GM21825 (cell line): ENCODE measurements around the gene ARHGAP22.

Source experiments
- ATAC-seq: cut with Tn5 transposase; IDR thresholded peaks from one replicate; pipeline ENCODE4 v1.9.1; 2021; ENCODE audit warnings: mild to moderate bottlenecking, moderate library complexity; ENCODE audit not compliant: unreplicated experiment

Gene ARHGAP22

DNA sequence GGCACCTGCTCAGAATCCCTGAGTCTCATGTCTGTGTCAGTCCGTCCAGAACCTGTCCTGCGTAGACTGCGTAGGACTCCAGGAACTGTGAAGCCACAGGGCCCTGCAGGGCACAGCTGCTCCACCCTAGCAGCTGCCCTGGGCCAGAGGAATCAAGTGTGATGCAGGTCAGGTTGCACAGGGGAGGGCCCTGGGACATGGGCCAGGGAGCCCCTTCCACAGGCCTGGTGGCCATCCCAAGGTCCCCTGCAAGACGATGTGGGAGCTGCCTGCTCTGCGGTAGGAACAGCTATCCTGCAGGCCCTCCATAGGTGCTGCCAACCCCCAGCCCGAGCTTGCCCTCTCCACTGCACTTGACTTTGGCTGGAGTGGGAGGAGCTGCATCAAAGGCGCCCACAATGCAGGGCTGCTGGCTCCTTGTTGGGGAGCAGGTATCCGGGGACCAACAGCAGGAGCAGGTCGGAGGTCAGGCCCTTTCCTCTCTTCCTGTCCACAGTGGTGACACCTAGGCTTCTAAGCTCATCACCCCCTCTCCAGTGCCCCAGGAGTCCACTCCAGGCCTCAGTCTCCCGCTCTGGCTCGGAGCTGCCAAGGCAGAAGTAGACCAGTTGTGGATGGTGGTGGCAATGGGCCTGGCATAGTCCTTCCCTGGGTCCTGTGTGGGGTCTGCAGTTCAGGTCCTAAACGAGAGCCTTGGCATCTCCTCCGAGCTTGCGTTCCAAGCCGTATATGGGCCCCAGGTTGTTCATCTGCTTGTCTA is 149.3 kb downstream of the ARHGAP22 start:
- no peak for ATAC-seq

DNA sequence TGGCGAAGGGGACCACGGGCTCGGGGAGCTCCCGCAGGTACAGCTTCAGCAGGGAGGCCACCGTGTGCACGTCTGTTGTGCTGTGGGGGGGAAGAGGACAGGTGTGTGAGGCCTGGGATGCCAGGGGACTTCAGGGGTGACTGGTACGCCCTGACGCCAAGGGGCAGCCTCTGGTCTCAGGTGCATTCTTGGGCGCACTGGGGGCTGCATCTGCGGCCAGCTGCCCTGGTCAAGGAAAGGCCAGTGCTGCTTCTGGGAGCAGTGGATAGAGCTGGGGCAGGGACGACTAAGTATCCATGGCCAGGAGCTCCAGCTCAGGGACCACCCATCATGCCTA is 149.8 kb downstream of the ARHGAP22 start:
- no peak for ATAC-seq

DNA sequence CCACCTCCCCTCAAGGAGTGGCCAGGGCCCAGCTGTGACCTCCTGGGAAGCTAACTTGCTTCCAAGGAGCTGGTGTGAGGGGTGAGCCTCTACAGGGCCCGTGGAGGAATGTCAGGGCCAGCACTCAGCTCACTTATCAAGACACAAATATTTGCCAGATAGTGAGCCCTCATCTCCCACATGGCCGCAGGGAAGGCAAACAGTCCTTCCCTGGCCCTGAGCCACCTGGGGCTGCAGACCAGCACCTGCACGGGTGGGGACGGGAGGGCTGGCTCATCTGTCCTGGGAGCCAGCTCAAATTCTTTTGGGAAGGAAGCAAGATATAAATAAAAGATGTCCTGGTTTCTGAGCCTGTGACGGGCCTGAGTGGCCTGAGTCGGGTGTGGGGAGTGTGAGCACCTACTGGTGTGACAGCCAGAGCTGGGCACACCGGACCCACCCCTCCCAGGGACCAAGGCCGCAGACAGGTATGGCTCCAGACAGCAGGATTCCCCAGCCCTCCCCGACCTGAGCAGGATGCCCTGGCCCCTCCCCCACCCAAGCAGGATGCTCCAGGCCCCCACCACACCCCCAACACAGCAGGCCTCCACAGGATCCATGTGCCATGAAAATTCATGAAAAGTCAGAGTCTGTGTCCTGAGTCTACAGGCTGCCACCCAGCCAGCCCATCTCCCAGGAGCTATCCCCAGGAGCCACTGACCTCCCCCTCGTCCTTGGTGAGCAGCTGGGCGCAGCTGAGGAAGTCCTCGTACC is 150.4 kb downstream of the ARHGAP22 start:
- ATAC-seq, result no peak

- ATAC-seq, result no peak
Measured at GRCh38 chr10:48453451-48454301, 151.2 kb downstream of the ARHGAP22 start.

DNA sequence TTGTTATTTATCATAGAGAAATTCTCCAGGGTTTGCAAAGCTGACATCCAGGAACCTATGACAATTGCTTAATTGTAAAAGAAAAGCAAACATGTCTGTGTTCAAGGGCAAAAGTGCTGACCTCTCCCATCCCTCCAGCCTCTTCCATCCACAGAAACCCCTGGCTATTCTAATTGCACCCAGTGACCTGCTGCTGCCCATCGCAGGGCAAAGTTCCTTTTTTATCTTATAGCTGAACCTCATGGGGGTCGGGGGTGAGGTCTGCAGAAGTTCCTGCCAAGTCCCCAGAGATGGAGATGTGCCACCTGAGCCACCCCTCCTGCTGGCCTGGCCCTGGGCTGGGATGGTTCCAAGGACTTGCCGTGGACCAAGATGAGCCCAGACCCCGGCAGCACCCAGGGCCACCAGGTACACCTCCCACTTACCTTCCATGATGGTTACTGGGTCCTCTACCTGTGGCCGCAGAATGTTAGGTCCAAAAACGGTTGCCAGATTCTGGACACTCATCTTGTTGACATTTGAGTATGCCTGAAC is 151.9 kb downstream of the ARHGAP22 start:
- no peak for ATAC-seq

- ATAC-seq, result no peak
Measured at GRCh38 chr10:48451969-48452878, 152.6 kb downstream of the ARHGAP22 start.

GRCh38 chr10:48450741-48451466 is 154.0 kb downstream of the ARHGAP22 start:
- ATAC-seq, result no peak

GRCh38 chr10:48450233-48450740 is 154.6 kb downstream of the ARHGAP22 start:
- ATAC-seq, result no peak

DNA sequence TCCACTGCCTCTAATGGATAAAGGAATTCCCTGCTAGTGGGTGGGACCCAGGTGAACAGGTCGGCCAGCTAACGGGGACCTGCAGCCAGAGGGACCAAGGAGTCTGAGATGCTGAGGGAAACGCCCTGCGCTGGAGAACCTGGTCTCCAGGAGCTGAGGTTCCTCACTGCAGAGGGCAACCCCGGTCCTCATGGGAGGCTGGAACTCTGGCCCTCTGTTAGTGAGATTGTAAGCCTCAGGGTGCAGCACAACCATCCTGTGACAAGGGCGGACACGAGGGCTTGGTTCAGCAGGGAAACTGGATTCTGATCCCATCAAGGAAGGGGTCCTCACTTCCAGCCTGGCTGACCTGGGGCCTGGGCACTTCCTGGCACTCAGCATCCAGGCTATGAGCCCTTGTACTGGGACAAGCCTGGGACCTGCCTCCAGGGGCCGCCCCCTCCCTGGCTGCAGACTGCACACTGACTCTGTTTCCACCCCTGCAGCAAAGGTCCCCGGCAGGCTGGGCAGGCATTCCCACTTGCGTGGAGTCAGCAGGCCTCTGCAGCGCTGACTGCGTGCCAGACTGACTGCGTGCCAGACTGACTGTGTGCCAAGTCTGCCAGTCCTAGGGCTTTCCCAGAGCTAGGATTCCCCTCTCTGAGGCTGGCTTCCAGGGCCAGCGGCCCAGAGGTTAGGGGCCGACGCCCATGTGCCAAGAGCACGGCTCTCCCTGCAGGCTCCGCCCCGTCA is 155.2 kb downstream of the ARHGAP22 start:
- no peak for ATAC-seq

GRCh38 chr10:48448796-48449195 is 156.1 kb downstream of the ARHGAP22 start:
- ATAC-seq, result no peak

GRCh38 chr10:48447356-48448215 is 157.3 kb downstream of the ARHGAP22 start:
- ATAC-seq, result no peak

DNA sequence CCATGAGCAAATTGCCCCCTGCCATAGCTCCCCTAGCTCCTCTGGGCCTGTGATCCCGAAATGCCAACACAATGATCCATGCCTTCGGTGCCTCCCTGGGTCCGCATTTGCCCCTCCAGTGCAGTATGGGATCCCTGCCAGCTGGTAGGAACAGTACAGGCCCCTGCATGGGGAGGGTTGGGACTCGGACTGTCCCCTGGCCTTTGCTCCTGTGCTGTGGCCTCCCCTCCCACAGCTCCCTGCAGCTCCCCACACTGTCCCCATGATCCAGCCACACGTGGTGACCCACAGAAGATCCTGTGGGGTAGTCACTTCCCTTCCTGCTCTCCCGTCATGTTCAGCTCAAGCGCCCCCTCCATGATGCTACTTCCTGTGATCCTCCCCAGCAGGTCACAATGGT is 158.1 kb downstream of the ARHGAP22 start:
- no peak for ATAC-seq

- ATAC-seq, result no peak
Measured at GRCh38 chr10:48445932-48446331, 158.9 kb downstream of the ARHGAP22 start.

GRCh38 chr10:48444861-48445841 is 159.7 kb downstream of the ARHGAP22 start:
- ATAC-seq, result no peak

- no peak for ATAC-seq
Measured at GRCh38 chr10:48444266-48444665, 160.6 kb downstream of the ARHGAP22 start.

DNA sequence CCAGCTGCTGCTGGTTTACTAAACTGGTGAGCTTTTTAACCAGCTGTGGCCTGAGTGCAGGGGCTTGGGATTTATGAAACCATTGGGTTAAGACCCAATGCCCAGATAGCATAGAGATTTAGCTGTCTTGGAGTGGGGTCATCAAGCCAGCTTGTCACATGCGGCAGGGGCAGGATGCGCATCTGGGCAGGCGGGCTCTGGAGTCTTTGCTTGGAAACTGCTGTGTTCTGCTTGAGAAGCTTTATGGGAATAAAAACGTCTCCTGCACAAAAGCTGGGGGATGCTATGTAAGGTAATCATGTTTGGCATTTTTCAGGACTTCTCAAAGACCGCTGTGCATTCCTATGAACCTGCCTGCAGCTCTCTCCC is 162.1 kb downstream of the ARHGAP22 start:
- ATAC-seq, result no peak
